Right atrium auricular region (tissue), 2 donors: Measurements from ENCODE around the gene ACP1. TPM values are rescaled to one million over a fixed set of nuclear protein-coding genes. Genes with fewer than 3 reads are reported as not detected.

Source experiments
- DNase-seq: peaks from one replicate; pipeline ENCODE4 v3.0.0-alpha.2; 2019; ENCODE audit warnings: low spot score
- H3K27ac ChIP-seq, 2 donors: fragments of 200-600 bp; sonication (generic); 1 replicate in 1 of 2; 2 replicates in 1 of 2; pipeline ENCODE4 v1.5.1; 2016 to 2019
- H3K27me3 ChIP-seq, 2 donors: fragments of 200-600 bp; sonication (generic); one replicate each; pipeline versions ENCODE4 v1.5.1 to v1.6.0; 2017 to 2019
- H3K36me3 ChIP-seq: fragments of 200-600 bp; sonication (generic); one replicate; pipeline ENCODE4 v1.5.1; 2016
- H3K4me1 ChIP-seq, 2 donors: fragments of 200-600 bp; sonication (generic); one replicate each; pipeline versions ENCODE4 v1.5.1 to v1.6.0; 2017 to 2019
- H3K4me3 ChIP-seq, 2 donors: fragments of 200-600 bp; sonication (generic); 1 replicate in 1 of 2; 2 replicates in 1 of 2; pipeline ENCODE4 v1.5.1; 2017 to 2019; ENCODE audit warnings: mild to moderate bottlenecking in 1 of 2, moderate library complexity in 1 of 2
- H3K9me3 ChIP-seq, 2 donors: fragments of 200-600 bp; sonication (generic); one replicate each; pipeline ENCODE4 v1.5.1; 2019
- total RNA-seq, 2 donors: library from RNA; depleted of rRNA; stranded (reverse); fragments of >200 nt; gene quantifications; one replicate each; pipeline ENCODE4 v1.1.0, GENCODE V29; 2016
- TF ChIP-seq, protein P1 (sequence below), 2 donors: fragments of 200-600 bp; sonication (generic); IDR thresholded peaks; one replicate each; pipeline ENCODE4 v1.5.1; 2019; ENCODE audit warnings: antibody characterized with exemption in 2 of 2

The ACP1 gene
- total RNA-seq, 2 donors from 2014 or later, result 46.2 to 59.5 TPM

DNA sequence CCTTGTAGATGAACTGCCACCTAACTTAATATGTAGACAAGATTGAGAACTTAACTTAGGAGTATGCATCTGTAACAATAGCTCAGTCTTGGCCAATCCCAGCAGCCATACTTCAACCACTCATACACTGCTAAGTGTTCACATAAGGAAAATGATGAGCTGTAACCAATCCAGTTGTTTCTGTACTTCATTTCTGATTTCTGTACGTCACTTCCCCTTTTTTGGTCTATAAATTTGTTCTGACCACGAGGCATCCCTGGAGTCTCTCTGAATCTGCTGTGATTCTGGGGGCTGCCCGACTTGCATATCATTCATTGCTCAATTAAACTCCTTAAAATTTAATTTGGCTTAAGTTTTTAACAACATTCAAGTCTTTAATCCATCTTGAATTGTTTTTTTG lies 7.3 kb upstream of the ACP1 start:
- H3K36me3 ChIP-seq, result no peaks in the 10 kb centered on the region
- no peak for DNase-seq

DNA sequence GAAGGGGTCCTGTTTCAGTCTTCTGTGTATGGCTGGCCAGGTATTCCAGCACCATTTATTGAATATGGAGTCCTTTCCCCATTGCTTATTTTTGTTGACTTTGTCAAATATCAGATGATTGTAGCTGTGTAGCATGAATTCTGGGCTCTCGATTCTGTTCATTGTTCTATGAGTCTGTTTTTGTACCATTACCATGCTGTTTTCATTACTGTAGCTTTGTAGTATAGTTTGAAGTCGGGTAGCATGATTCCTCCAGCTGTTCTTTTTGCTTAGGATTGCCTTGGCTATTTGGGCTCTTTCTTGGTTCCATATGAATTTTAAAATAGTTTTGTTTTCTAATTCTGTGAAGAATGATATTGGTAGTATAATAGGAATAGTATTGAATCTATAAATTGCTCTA lies 6.9 kb upstream of the ACP1 start:
- Histone ChIP-seq H3K27me3 (no peaks in the 10 kb centered on the region), H3K4me3 (no peak overlapping the region), H3K27ac (no peak overlapping the region), H3K4me1 (no peaks in the 10 kb centered on the region), H3K9me3 (peaks cover 0 to 9% of the 10 kb centered on the region in 2 donors), H3K36me3 (no peaks in the 10 kb centered on the region)
- TF ChIP-seq, protein P1, sequence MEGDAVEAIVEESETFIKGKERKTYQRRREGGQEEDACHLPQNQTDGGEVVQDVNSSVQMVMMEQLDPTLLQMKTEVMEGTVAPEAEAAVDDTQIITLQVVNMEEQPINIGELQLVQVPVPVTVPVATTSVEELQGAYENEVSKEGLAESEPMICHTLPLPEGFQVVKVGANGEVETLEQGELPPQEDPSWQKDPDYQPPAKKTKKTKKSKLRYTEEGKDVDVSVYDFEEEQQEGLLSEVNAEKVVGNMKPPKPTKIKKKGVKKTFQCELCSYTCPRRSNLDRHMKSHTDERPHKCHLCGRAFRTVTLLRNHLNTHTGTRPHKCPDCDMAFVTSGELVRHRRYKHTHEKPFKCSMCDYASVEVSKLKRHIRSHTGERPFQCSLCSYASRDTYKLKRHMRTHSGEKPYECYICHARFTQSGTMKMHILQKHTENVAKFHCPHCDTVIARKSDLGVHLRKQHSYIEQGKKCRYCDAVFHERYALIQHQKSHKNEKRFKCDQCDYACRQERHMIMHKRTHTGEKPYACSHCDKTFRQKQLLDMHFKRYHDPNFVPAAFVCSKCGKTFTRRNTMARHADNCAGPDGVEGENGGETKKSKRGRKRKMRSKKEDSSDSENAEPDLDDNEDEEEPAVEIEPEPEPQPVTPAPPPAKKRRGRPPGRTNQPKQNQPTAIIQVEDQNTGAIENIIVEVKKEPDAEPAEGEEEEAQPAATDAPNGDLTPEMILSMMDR (IDR thresholded peaks at IDR 0.05), result no peak
- no peak for DNase-seq

More for the DNA sequence above, 7.3 kb upstream of the ACP1 start:
- no peaks in the 10 kb centered on the region for H3K4me1 ChIP-seq
- H3K4me3 ChIP-seq, result no peak overlapping the region
- TF ChIP-seq, protein P1 (IDR thresholded peaks at IDR 0.05), result no peak
- H3K27ac ChIP-seq, result no peak overlapping the region
- peaks cover 0 to 9% of the 10 kb centered on the region in 2 donors for H3K9me3 ChIP-seq
- no peaks in the 10 kb centered on the region for H3K27me3 ChIP-seq

DNA sequence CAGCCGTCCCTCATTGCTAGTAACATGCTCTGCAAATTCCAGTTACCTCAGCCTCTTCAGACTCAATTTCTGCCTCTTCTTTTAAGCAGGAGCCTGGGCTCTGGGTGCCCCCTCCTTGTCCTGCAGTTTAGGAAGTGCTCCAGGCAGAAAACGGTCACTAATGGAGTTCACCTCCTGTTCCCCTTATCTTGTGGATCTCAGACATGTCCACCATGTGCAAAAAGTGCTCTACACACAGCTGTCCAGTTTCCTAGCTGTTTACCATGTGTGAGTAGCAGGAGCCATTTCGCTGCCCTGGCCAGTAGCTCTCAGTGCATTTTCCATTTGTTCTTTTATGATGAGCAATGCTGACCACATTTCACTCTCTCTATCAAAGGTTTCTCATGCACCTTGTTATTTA lies 5.8 kb upstream of the ACP1 start:
- no peak for DNase-seq
- Histone ChIP-seq H3K27ac (no peak overlapping the region), H3K4me3 (no peak overlapping the region), H3K4me1 (peaks cover 0 to 9% of the 10 kb centered on the region in 2 donors), H3K27me3 (no peaks in the 10 kb centered on the region), H3K36me3 (no peaks in the 10 kb centered on the region), H3K9me3 (peaks cover 0 to 9% of the 10 kb centered on the region in 2 donors)
- TF ChIP-seq, protein P1 (IDR thresholded peaks at IDR 0.05), result no peak

DNA sequence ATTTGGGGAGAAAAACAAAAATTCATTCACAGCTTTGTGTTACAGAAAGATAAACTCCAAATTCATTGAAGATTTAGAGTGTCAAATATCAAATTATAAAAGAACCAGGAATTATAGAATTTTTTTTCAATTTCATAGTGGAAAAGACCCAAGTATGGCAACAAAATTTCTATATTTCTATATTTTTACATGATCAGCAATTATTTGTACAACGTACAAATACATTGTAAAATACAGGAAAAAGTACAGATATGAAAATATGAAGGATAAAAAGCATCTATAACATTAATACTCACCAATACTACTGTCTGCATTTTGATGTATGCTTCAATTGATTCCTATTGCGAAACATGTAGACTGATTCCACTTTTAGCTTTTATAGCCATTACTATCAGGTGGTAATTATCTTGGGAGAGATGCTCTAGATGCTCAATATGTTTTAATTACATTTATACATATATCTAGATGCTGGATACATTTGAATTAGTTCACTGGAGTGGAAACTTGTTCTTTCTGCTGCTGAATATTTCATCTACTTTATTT lies 4.9 kb upstream of the ACP1 start:
- Histone ChIP-seq H3K4me1 (peaks cover 0 to 12% of the 10 kb centered on the region in 2 donors), H3K27me3 (no peaks in the 10 kb centered on the region), H3K9me3 (peaks cover 0 to 9% of the 10 kb centered on the region in 2 donors), H3K36me3 (no peaks in the 10 kb centered on the region), H3K4me3 (no peak overlapping the region), H3K27ac (no peak overlapping the region)
- TF ChIP-seq, protein P1 (IDR thresholded peaks at IDR 0.05), result no peak
- DNase-seq, result no peak

DNA sequence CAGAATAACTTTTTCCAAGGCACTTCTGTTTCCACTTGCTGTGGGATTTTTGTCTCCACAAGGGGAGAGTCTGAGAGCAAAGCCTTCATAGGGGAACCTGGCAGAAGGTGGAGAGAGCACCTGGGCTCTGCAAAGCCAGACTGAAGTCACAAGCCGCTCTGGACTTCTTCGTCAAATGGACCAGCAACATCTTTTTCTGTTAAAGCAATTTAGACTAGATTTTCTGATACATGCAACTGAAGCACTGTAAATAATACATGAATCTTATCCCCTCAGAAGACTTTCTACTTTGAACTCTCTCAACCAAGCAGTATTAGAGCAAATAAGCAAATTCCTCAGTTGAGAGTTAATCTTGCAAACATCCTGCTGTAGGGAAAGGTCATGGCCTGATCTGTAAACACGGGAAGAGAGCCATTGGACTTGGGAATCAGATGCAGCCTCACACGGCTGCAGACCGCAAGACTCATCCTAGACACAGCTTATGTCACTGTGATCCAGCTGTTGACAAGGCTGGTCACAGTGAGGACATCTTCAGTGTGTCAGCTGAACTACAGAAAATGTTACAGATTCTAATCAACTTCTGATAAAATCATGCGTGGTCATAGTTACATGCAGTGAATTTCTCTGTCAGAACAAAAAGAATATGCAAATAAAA lies 4.1 kb upstream of the ACP1 start:
- H3K4me1 ChIP-seq, result peaks cover 0 to 17% of the 10 kb centered on the region in 2 donors
- DNase-seq, result no peak
- TF ChIP-seq, protein P1 (IDR thresholded peaks at IDR 0.05), result no peak
- no peaks in the 10 kb centered on the region for H3K36me3 ChIP-seq
- H3K27me3 ChIP-seq, result no peaks in the 10 kb centered on the region
- peaks cover 0 to 9% of the 10 kb centered on the region in 2 donors for H3K9me3 ChIP-seq
- no peak overlapping the region for H3K4me3 ChIP-seq
- H3K27ac ChIP-seq, result no peak overlapping the region
